SK-N-SH (cell line): ENCODE measurements around the gene PEX11G. TPM values are rescaled to one million over a fixed set of nuclear protein-coding genes. Genes with fewer than 3 reads are reported as not detected.

Experiments used
- CTCF ChIA-PET: fragments of 300-600, 350-600 bp; formaldehyde crosslinking; extraction: SDS; loops from one replicate; lab custom pipeline; 2021; lab: Yijun Ruan, JAX
- POLR2A ChIA-PET: fragments of 350-600 bp; sonication (Branson Sonifier 250); formaldehyde crosslinking; extraction: SDS; loops from one replicate; lab custom pipeline; 2020; ENCODE audit warnings: antibody characterized with exemption, inconsistent platforms; lab: Yijun Ruan, JAX
- DNase-seq: peaks from one replicate; pipeline ENCODE4 v3.0.0; 2012
- H2AFZ ChIP-seq: fragments of 200-600 bp; sonication (generic); 2 replicates; pipeline ENCODE4 v1.8.1; 2016; ENCODE audit warnings: antibody characterized with exemption, mild to moderate bottlenecking, low read depth
- H3F3A ChIP-seq: fragments of 200-600 bp; sonication (generic); replicated peaks from 2 replicates; pipeline ENCODE3; 2016; ENCODE audit warnings: antibody characterized with exemption, mild to moderate bottlenecking; ENCODE audit not compliant: insufficient read depth
- H3K27ac ChIP-seq, 2 experiments: fragments of 200-500 bp in 1 of 2; fragments of 200-600 bp in 1 of 2; sonication (Bioruptor generic) in 1 of 2; sonication (generic), shearing (Covaris generic) in 1 of 2; 2 replicates each; pipeline versions ENCODE4 v1.5.1 to v1.6.1; 2014 to 2016; ENCODE audit warnings: low read depth in 2 of 2, inconsistent platforms in 1 of 2, low read length in 1 of 2, mild to moderate bottlenecking in 1 of 2, mixed read lengths in 1 of 2
- H3K27me3 ChIP-seq: fragments of 200-600 bp; sonication (generic), shearing (Covaris generic); 2 replicates; pipeline ENCODE4 v1.6.1; 2016; ENCODE audit warnings: mixed run types; ENCODE audit not compliant: insufficient read depth
- H3K36me3 ChIP-seq, 2 experiments: fragments of 200-500 bp in 1 of 2; fragments of 200-600 bp in 1 of 2; sonication (Bioruptor generic) in 1 of 2; sonication (generic) in 1 of 2; replicated peaks in 1 of 2; 2 replicates each; pipeline versions ENCODE3 to v1.5.1; 2014 to 2016; ENCODE audit warnings: low read length in 1 of 2, mild to moderate bottlenecking in 1 of 2; ENCODE audit not compliant: insufficient read depth in 2 of 2, control insufficient read depth in 1 of 2
- H3K4me1 ChIP-seq, 2 experiments: fragments of 200-500 bp in 1 of 2; fragments of 200-600 bp in 1 of 2; sonication (Bioruptor generic) in 1 of 2; sonication (generic), shearing (Covaris generic) in 1 of 2; 2 replicates each; pipeline versions ENCODE4 v1.5.1 to v1.6.1; 2014 to 2016; ENCODE audit warnings: low read depth in 1 of 2, low read length in 1 of 2, mixed run types in 1 of 2; ENCODE audit not compliant: insufficient read depth in 2 of 2, control insufficient read depth in 1 of 2
- H3K4me2 ChIP-seq: fragments of 200-600 bp; sonication (generic), shearing (Covaris generic); 2 replicates; pipeline ENCODE4 v1.6.1; 2017; ENCODE audit warnings: mixed run types
- H3K4me3 ChIP-seq, 2 experiments: fragments of 200-500 bp in 1 of 2; fragments of 200-600 bp in 1 of 2; sonication (Bioruptor generic) in 1 of 2; sonication (generic), shearing (Covaris generic) in 1 of 2; 2 replicates each; pipeline versions ENCODE4 v1.5.1 to v1.8.1; 2014 to 2016; ENCODE audit warnings: low read depth in 2 of 2, inconsistent platforms in 1 of 2, low read length in 1 of 2, mild to moderate bottlenecking in 1 of 2, mixed read lengths in 1 of 2, moderate library complexity in 1 of 2
- H3K79me2 ChIP-seq: fragments of 200-600 bp; sonication (generic); 2 replicates; pipeline ENCODE4 v1.8.1; 2017; ENCODE audit warnings: mild to moderate bottlenecking; ENCODE audit not compliant: insufficient read depth
- H3K9ac ChIP-seq: fragments of 200-600 bp; sonication (generic); 2 replicates; pipeline ENCODE4 v1.6.1; 2017; ENCODE audit warnings: mixed run types
- H3K9me2 ChIP-seq: fragments of 200-600 bp; sonication (generic); 2 replicates; pipeline ENCODE4 v1.6.1; 2017; ENCODE audit warnings: mixed run types
- H3K9me3 ChIP-seq: fragments of 200-600 bp; sonication (generic); 2 replicates; pipeline ENCODE4 v1.6.1; 2017; ENCODE audit warnings: mixed run types, mild to moderate bottlenecking, moderate library complexity
- H4K20me1 ChIP-seq: fragments of 200-600 bp; sonication (generic); 2 replicates; pipeline ENCODE4 v1.6.1; 2017; ENCODE audit warnings: mild to moderate bottlenecking, mixed run types; ENCODE audit not compliant: insufficient read depth
- EP300 ChIP-seq, 2 experiments: IDR thresholded peaks; 2 replicates each; pipeline versions ENCODE4 v1.4.0 to v1.6.1; 2012; ENCODE audit warnings: borderline replicate concordance in 1 of 2, low read depth in 1 of 2, low read length in 1 of 2
- EZH2phosphoT487 ChIP-seq: fragments of 200-600 bp; sonication (generic); IDR thresholded peaks from 2 replicates; pipeline ENCODE4 v1.6.1; 2017; ENCODE audit warnings: low read depth, mixed run types, mild to moderate bottlenecking, antibody characterized with exemption, moderate library complexity, borderline replicate concordance
- FOSL2 ChIP-seq: IDR thresholded peaks from 2 replicates; pipeline ENCODE4 v1.4.0; 2012; ENCODE audit warnings: low read depth, mild to moderate bottlenecking, moderate library complexity, borderline replicate concordance
- FOXM1 ChIP-seq: IDR thresholded peaks from 2 replicates; pipeline ENCODE4 v1.4.0; 2012; ENCODE audit warnings: low read depth, mild to moderate bottlenecking
- GATA2 ChIP-seq: sonication (generic); formaldehyde crosslinking; IDR thresholded peaks from 2 replicates; pipeline ENCODE4 v1.5.0; 2020; ENCODE audit warnings: mild to moderate bottlenecking, missing genetic modification reagents
- MEF2A ChIP-seq: IDR thresholded peaks from 2 replicates; pipeline ENCODE4 v1.4.0; 2012; ENCODE audit warnings: low read depth, borderline replicate concordance
- MXI1 ChIP-seq: IDR thresholded peaks from 2 replicates; pipeline ENCODE4 v1.6.1; 2012; ENCODE audit warnings: mild to moderate bottlenecking, low read depth, low read length, improper control_type of control experiment
- RCOR1 ChIP-seq: fragments of 150-350 bp; IDR thresholded peaks from 2 replicates; pipeline ENCODE4 v1.6.1; 2017; ENCODE audit warnings: antibody characterized with exemption, low read length
- TCF12 ChIP-seq: IDR thresholded peaks from 2 replicates; pipeline ENCODE4 v1.4.0; 2012
- YY1 ChIP-seq: IDR thresholded peaks from 2 replicates; pipeline ENCODE4 v1.4.0; 2012; ENCODE audit warnings: low read depth, mild to moderate bottlenecking
- WGBS: methylation state at CpG from one replicate; pipeline ENCODE4 v1.1.6; 2017; ENCODE audit warnings: low lambda C conversion rate; 5-methylcytosine and 5-hydroxymethylcytosine counted together
- polyA plus RNA-seq, 3 experiments: library from polyadenylated mRNA; depleted of rRNA; stranded (reverse); fragments of >200 nt; gene quantifications; 2 replicates each; pipeline ENCODE4 v1.2.3, GENCODE V29; 2012
- TF ChIP-seq, protein P1 (sequence below): fragments of 150-350 bp; IDR thresholded peaks from 2 replicates; pipeline ENCODE4 v1.6.1; 2017; ENCODE audit warnings: antibody characterized with exemption, low read length, low read depth, borderline replicate concordance
- TF ChIP-seq, protein P2 (sequence below): fragments of 200-600 bp; sonication (generic); IDR thresholded peaks from 2 replicates; pipeline ENCODE4 v1.6.1; 2017; ENCODE audit warnings: antibody characterized with exemption, mild to moderate bottlenecking, moderate library complexity
- TF ChIP-seq, protein P3 (sequence below): IDR thresholded peaks from 2 replicates; pipeline ENCODE4 v1.4.0; 2012; ENCODE audit warnings: low read depth, borderline replicate concordance
- TF ChIP-seq, protein P4 (sequence below): IDR thresholded peaks from 2 replicates; pipeline ENCODE4 v1.4.0; 2012; ENCODE audit warnings: low read depth, borderline replicate concordance
- TF ChIP-seq, protein P5 (sequence below): fragments of 150-350 bp; IDR thresholded peaks from 2 replicates; pipeline ENCODE4 v1.6.1; 2016; ENCODE audit warnings: mild to moderate bottlenecking, low read depth, low read length

Gene PEX11G
- polyA plus RNA-seq, 1 of the 3 experiments (the other 2 are of a cell fraction), result 6.1 TPM

DNA sequence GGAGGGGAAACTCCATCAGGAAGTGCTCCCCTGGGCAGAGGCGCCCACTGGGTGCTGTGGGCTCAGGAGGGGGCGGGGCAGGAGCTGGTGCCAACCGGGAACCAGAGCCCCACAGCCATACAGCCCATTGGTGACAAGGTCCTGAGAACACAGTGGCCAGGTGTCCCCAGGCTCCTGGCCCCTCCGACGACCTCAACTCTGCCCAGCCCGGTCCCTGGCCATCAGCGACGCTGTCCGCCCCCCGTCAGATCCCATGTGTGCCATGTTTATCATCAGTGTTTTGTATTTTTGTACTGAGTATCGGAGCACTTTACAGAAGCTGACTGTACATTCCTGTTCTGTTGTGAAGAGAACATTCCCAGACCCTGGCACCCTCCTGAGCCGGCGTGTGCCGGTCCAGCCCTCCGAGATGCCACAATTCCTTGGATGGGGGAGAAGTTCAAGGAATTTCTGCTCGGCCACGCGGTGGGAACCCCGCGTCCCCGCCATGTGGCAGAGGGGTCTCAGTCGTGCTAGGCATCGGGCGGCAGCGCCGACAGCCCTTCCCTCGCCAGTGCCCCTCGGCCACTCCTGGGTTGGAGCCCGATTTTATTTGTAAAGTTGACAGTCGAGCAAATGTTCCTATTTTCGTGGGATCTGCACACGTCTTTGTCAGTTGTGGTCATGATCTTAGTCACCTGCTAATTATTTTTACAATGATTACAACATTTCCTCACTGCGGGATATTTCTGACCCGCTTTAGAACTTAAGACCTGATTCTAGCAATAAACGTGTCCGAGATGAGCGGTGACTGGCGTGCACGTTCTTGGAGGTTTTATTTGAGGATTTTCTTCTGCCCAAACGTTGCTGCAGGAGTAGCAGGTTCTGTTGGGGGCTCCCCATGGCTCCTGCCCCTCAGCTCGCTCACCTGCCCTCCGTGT is 16.9 kb downstream of the PEX11G start:
- Histone ChIP-seq H2AFZ (no peak overlapping the region), H3K27ac (no peak overlapping the region), H3K4me2 (no peak overlapping the region), H3K79me2 (no peaks in the 10 kb centered on the region), H3K36me3 (peaks cover 0 to 14% of the 10 kb centered on the region in 2 experiments), H3K4me1 (peaks cover 0 to 3% of the 10 kb centered on the region in 2 experiments; a peak in 1 of 4 replicates), H4K20me1 (no peaks in the 10 kb centered on the region), H3F3A (no peaks in the 10 kb centered on the region), H3K9ac (no peak overlapping the region), H3K4me3 (no peak overlapping the region), H3K9me3 (no peaks in the 10 kb centered on the region), H3K9me2 (no peaks in the 10 kb centered on the region), H3K27me3 (no peaks in the 10 kb centered on the region)
- POLR2A ChIA-PET, result no interaction called here
- TF ChIP-seq EZH2phosphoT487 (no peak), YY1 (no peak), MXI1 (no peak), FOSL2 (no peak)
- TF ChIP-seq, protein P1, sequence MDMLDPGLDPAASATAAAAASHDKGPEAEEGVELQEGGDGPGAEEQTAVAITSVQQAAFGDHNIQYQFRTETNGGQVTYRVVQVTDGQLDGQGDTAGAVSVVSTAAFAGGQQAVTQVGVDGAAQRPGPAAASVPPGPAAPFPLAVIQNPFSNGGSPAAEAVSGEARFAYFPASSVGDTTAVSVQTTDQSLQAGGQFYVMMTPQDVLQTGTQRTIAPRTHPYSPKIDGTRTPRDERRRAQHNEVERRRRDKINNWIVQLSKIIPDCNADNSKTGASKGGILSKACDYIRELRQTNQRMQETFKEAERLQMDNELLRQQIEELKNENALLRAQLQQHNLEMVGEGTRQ, result no peak
- TF ChIP-seq, protein P2, sequence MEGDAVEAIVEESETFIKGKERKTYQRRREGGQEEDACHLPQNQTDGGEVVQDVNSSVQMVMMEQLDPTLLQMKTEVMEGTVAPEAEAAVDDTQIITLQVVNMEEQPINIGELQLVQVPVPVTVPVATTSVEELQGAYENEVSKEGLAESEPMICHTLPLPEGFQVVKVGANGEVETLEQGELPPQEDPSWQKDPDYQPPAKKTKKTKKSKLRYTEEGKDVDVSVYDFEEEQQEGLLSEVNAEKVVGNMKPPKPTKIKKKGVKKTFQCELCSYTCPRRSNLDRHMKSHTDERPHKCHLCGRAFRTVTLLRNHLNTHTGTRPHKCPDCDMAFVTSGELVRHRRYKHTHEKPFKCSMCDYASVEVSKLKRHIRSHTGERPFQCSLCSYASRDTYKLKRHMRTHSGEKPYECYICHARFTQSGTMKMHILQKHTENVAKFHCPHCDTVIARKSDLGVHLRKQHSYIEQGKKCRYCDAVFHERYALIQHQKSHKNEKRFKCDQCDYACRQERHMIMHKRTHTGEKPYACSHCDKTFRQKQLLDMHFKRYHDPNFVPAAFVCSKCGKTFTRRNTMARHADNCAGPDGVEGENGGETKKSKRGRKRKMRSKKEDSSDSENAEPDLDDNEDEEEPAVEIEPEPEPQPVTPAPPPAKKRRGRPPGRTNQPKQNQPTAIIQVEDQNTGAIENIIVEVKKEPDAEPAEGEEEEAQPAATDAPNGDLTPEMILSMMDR, result no peak
- TF ChIP-seq, protein P3, sequence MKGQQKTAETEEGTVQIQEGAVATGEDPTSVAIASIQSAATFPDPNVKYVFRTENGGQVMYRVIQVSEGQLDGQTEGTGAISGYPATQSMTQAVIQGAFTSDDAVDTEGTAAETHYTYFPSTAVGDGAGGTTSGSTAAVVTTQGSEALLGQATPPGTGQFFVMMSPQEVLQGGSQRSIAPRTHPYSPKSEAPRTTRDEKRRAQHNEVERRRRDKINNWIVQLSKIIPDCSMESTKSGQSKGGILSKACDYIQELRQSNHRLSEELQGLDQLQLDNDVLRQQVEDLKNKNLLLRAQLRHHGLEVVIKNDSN, result no peak
- DNase-seq, result no peak
- CTCF ChIA-PET, result interaction anchor here (0.9 kb wide), 1 partner anchor 209 kb away, joined by 3 read pairs; the partner anchor contains the start of gene TRAPPC5
- 95% methylated on average over 37 of the region's 42 CpGs for WGBS

DNA sequence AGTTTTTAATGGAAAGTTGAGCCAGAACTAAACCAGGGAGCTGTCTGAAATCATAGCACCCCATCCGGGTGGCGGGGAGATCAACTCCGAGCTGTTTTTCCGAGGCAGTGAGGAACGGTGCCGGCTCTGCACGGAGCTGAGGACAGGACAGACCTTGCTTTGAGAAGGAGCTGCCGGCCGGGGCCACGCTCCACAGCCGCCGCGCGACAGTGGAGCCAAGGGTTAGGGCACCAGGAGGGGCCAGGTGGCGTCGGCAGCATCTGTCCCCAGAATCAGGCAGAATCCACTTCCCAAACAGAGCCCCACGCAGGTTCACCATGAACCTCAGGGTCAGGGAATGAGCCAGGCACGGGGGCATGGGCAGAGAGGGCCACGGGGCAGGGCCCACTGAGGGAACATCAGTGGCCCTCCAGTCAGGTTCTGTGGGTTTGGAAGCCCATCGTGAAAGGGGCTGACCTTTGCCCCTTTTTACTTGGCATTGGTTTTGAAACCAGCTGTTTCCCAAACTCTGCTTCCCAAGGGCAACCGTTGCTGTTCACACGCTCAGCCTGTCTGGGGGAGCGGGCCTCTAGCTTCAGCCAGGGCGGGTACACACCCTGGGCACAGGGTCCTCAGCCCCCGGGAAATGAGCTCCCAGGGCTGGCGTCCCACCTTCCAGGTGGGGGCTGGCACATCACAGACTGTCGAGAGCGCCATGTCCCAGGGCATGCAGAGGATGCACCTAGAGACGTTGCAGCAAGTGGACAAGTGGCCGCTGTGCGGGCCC is 18.1 kb downstream of the PEX11G start:
- Histone ChIP-seq H3K79me2 (no peaks in the 10 kb centered on the region), H3K4me1 (no peaks in the 10 kb centered on the region), H2AFZ (no peak overlapping the region), H3K27me3 (no peaks in the 10 kb centered on the region), H3K9ac (no peak overlapping the region), H3K4me3 (no peak overlapping the region), H4K20me1 (no peaks in the 10 kb centered on the region), H3F3A (no peaks in the 10 kb centered on the region), H3K4me2 (no peak overlapping the region), H3K36me3 (peaks cover 2 to 16% of the 10 kb centered on the region in 2 experiments), H3K9me3 (no peaks in the 10 kb centered on the region), H3K27ac (no peak overlapping the region), H3K9me2 (no peaks in the 10 kb centered on the region)
- WGBS, result 98% methylated on average over 9 of the region's 31 CpGs
- ChIA-PET CTCF (interaction anchor here (0.6 kb wide), 1 partner anchor 1182 kb away, joined by 4 read pairs; no protein-coding TSS in a partner anchor), POLR2A (no interaction called here)
- no peak for DNase-seq
- no peak for TF ChIP-seq RCOR1
- TF ChIP-seq, protein P4, sequence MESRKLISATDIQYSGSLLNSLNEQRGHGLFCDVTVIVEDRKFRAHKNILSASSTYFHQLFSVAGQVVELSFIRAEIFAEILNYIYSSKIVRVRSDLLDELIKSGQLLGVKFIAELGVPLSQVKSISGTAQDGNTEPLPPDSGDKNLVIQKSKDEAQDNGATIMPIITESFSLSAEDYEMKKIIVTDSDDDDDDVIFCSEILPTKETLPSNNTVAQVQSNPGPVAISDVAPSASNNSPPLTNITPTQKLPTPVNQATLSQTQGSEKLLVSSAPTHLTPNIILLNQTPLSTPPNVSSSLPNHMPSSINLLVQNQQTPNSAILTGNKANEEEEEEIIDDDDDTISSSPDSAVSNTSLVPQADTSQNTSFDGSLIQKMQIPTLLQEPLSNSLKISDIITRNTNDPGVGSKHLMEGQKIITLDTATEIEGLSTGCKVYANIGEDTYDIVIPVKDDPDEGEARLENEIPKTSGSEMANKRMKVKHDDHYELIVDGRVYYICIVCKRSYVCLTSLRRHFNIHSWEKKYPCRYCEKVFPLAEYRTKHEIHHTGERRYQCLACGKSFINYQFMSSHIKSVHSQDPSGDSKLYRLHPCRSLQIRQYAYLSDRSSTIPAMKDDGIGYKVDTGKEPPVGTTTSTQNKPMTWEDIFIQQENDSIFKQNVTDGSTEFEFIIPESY, result no peak
- TF ChIP-seq, protein P5, sequence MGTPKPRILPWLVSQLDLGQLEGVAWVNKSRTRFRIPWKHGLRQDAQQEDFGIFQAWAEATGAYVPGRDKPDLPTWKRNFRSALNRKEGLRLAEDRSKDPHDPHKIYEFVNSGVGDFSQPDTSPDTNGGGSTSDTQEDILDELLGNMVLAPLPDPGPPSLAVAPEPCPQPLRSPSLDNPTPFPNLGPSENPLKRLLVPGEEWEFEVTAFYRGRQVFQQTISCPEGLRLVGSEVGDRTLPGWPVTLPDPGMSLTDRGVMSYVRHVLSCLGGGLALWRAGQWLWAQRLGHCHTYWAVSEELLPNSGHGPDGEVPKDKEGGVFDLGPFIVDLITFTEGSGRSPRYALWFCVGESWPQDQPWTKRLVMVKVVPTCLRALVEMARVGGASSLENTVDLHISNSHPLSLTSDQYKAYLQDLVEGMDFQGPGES, result no peak
- TF ChIP-seq GATA2 (CRISPR knock-in tag), result no peak
- TF ChIP-seq MEF2A, result no peak
- no peak for TF ChIP-seq EP300 (IDR thresholded peaks at IDR 0.05; ENCODE audit: borderline replicate concordance in 1 of 2, low read depth in 1 of 2, low read length in 1 of 2)
- no peak for TF ChIP-seq YY1
- TF ChIP-seq, protein P1, result no peak
- TF ChIP-seq FOXM1, result no peak
- no peak for TF ChIP-seq TCF12
